RPMI8226 (cell line): Measurements from ENCODE around the gene TMCC1.
A peak's percentile ranks its signal among the peaks of the same experiment; 100 is the strongest.
"Not testable (repeated sequence)": the region's sequence is repeated elsewhere in the genome, so short reads cannot be mapped to it uniquely, and the experiment has no call there.

ENCODE experiments used
- DNase-seq: peaks from one replicate; pipeline ENCODE4 v3.0.0-alpha.2; 2015

The TMCC1 gene

DNA sequence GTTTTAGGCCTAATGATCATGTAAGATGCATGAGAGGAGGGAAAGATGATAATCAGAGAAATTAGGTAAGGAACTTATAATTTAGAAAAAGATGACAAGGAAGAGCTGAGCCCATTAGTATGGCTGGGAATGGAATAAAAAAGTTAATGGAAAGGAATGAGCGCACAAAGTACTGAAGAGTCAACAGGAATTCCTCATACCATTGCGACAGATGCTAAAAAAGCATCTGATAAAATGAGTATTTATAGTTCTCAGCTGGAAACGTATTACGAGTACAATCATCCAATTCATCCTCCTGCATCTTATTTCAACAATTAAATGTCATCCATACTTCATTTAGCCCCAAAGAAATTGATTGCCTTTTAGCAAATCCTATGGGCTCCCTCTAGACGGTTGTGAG, 58.9 kb downstream of the TMCC1 start:
- DNase-seq, result no peak

DNA sequence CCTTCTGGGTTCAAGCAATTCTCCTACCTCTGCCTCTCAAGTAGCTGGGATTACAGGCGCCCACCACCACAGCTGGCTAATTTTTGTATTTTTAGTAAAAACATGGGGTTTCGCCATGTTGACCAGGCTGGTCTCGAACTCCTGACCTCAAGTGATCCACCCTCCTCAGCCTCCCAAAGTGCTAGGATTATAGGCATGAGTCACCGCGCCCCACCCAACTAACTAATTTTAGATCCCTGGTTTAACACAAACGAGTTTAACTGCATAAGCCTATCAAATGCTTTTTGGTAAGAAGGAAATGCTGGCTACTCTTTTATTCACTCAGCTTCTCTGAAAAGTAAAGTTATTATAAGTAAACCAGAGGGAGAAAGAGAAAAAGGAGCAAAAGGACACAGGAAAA, 61.6 kb downstream of the TMCC1 start:
- DNase-seq, result not testable (repeated sequence)

DNA sequence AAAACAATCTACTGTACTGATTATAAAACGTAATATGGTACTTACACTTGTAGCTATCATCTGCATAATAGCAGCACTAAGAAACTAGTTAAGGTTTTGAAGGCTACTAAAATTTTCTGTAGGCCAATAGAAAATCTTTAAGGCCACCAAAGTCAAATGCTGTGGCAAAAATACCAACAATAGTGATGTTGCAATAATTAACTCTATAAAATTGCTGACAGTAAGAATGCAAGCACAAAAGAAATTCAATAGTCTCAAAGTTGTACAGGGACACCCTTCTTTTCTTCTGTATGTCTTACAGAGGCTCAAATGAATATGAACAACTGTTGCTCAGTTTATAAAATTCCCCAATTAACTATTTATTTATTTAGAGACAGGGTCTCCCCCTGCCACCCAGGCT, 62.0 kb downstream of the TMCC1 start:
- no peak for DNase-seq

DNA sequence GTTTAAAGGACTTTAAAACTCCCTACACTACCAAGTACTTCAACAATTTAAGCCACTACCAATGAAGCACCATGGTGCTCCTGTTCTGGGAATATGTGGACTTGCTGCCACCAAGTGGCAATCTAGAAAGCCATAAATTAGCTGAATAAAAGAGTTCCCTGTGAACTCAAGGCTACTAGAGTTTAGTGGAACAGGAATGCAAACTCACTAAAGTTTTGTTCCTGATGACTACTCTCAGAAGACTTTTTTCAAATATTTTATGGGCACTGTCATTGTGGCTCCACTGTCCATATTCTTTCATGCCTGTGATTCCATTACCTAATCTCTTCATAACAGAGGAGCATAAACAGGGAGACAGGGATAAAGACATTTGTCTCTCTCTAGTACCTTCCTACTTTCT, 63.9 kb downstream of the TMCC1 start:
- peak; percentile 59 for DNase-seq

DNA sequence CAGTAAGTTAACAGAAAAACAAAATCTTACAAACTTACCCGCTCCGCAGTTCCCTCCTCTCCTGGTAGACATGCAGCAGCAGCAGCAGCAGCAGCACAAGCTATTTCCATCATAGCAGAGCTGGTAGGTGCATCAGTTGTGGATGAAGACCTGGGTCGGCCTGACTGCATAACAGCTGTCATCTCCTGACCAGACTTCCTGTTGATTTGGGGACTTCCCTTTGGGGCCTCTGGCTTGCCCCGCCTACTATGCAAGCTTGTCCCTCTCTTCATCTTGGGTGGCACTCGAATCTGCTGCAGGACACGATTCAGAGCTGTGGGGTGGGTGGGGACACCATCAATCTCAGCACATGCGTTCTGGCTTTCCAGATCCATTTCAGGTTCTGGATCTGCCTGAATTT, 65.7 kb downstream of the TMCC1 start:
- no peak for DNase-seq

DNA sequence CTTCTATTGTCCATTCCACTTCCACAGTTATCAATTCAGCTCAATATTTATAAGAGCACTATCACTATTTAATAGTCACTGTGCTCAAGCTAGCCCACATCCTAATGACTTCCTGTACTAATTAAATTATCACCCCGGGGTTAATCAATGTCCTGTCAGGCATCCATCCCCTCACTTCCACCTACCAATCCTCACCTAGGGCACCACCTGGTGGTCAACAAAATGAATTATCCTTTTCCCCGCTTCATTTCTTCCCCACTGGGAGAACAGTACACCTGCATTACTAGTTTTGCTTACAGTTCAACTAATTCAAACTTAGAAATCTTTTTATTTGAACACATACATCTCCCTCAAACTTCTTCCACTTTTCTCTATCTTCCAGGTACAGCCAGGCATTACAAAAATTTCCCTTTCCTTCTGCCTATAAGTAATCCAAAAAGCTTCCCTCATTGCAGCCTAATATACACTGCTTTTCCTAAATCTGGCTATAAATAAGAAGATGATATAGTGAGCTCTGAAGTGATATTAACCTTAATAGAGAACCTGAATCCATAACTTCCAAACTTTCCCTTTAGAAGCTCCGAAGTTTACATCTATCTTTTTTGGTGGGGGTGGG, 68.5 kb downstream of the TMCC1 start:
- DNase-seq, result peak; percentile 60

DNA sequence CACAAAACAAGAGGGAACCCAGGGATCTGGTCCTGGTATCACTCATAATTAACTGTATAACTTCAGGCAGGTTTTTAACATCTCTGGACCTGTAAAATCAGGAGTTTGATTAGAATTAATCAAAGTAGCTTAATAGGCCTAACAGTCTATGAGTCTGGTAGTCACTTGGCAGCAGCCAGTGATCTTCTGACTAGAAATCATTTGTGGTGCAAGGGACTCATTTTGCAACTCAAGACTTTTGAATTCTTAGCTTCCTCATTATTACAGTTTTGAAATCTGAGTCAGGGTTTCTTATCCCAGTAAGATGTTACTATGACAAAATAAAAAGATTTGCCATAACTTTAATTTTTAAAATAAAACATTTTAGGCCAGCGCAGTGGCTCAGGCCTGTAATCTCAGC, 70.8 kb downstream of the TMCC1 start:
- DNase-seq, result no peak

DNA sequence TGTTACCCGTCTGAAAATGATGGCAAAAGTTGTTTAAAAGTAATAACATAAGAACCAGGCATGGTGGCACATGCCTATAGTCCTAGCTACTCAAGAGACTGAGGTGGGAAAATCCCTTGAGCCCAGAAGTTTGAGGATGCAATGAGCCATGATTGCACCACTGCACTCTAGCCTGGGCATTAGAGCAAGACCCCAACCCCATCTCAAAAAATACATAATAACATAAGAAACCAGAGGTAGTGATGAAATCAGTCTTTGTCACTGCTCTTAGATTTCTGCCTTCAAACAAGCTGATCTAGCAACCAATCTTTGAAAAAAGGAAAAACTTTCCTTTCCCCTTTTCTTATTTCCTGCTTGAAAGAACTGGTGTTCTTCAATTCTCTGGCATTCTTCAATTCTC, 71.3 kb downstream of the TMCC1 start:
- DNase-seq, result no peak

DNA sequence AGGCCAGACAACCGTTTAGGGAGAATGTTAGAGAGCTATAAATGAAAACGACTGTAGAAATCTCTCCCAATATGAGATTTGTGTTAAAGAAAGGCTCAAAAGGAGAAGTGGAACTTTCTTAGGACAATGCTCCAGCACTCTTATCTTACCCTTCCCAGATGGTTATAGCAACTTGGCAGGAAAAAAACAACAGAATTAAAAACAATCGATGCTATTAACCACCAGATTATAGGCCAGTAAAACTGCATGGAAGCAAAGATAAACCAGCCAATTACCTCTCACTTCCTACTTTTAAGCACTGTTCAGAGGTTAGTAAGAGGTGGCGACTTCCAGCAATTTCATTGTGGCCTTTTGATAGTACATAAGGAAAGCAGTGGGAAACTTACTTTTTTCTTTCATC, 72.9 kb downstream of the TMCC1 start:
- DNase-seq, result no peak

DNA sequence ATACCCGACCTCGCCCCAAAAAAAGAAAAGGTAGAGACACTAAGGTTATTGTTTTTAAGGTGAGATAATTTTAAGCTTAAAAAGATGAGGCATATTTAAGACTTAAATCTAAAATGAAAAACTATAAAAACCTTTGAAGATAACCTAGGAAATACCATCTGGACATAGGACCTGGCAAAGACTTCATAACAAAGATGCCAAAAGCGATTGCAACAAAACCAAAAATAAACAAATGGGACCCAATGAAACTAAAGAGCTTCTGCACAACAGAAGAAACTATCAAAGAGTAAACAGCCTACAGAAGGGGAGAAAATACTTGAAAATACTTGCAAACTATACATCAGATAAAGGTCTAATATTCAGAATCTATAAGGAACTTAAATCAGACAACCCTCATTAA, 80.9 kb downstream of the TMCC1 start:
- no peak for DNase-seq

DNA sequence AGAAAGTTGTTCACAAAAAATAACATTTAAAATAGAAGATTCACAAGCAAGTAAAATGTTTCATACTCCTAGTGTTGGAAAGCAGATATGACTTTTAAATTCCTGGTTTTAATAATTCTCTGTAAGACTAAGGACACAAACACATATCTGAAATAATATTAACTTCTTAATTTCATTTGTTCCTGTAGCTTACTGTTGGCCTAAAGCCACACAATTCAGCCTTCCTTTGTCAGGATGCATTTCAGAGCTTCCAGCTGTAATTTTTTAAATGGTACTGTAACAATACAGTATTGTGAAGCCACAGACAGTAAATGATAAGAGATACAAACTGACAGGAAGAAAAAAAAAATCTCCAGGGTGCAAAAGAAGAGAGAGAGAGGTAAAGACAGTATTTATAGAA, 84.2 kb downstream of the TMCC1 start:
- no peak for DNase-seq

DNA sequence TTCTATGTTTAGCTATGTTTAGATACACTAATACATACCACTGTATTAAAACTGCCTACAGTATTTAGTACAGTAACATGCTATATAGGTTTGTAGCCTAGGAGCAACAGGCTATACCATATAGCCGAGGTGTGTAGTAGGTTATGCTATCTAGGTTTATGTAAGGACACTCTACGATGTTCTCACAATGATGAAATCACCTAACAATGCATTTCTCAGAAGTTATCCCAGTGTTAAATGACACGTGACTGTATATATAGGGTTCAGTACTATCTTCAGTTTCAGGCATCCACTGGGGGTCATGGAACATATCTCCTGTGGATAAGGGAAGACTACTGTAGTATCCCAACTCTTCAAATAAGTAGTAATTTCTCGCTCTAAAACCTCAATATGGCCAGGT, 97.4 kb downstream of the TMCC1 start:
- DNase-seq, result no peak

DNA sequence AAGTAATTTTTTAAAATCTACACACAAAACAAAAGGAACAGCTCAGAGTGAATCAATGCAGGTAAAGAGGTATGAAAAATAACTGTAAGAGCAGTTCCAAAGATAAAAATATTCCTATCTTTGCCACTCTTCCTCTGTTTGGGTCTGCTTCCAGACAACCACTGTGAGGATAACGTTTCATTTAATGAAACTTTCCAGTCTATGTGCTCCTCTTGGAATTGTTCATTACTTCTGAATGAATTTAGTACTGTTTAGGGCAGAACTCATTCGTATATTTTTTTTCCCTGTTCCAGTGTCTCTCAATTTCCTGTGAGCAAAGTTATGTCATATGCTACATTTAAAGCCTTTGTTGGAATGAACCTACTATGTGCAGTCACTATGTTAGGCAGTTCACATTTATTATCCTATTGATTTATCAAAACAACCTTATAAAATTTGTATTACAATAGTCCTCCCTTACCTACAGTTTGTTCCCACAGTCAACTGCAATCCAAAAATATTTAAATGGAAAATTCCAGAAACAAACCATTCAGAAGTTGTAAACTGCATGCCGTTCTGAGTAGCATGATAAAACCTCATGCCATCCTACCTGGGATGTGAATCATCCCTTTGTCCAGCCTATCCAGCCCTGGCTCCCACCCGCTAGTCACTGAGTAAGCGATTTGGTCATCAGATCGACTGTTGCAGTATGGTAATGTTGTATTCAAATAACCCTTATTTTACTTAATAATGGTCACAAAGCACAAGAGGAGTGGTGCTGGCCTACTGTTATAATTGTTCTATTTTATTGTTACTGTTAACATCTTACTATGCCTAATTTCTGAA, 98.1 kb downstream of the TMCC1 start:
- no peak for DNase-seq

DNA sequence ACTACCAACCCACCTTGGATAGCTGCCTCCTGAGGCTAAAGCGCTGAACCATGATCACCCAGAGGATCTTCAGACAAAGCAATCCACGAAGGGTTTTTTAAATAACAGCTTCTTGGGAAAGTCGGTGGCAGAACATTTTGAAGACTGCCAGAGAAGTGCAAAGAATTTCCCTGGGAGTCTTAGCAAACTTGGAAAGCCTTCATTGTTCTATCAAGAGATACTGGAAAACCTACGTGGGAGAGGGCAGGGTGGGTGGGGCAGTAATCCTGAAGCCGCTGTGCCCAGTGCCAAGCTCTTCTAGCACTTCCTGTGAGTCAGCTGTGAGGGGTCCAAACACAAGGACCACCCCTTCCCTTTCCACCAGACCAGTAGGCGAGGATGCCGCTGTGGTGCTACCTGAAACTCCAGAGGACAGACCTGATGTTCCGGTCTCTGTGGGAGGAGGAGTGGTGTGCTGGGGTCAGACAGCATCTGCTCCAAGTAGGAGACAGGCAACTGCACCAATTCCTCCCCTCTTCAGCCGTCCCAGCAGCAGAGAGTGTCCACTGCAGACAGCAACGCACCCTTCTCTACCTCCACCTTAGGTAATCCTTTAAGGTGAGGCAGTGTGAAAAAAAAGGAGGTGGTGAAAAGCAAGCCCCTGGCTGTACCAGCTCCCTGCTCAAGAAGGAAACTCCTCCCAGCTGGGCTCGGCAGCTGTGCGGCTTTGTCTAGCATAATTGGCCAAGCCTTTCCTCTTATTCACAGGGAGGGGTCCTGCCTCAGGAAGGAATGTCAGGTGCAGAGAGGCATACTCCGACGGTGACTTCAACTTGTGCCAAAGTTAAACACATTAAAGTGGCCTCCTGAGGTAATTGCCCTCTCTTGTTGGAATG, 99.0 kb downstream of the TMCC1 start:
- DNase-seq, result no peak

DNA sequence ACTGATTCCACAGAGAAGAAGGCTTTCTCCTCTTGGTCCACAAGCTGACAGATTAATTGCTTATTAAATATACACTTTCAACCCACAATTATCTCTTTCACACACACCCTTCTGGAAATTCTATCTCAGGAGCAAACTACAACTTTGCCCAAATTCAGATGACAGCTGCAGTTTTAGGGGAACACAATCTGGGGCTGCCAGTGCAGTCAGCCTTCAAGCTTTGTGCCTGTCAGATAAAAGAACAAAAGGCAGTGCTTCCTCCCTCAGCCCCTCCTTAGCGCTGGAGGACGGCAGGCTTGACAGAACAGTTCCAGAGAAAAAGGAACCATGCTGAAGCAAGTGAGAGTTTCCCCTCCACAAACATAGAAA, 99.6 kb downstream of the TMCC1 start:
- no peak for DNase-seq

DNA sequence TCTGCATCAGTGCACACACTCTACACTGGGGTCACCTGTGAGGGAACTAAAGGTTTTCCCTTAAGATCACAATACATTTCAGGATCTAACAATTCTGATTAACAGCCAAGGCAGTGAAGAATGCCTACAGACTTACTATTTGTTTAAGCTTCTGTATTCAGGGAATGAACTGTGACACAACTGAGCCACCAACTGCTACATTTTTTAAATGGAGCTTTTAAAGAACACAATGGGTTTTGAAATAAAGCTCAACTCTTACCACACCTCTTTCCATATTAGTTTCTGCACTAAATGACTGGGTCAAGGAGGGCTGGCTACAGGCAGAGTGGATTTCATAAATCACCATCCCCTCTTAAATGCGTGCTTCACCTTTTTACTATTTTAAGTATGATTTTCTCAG, 100.2 kb downstream of the TMCC1 start:
- no peak for DNase-seq

DNA sequence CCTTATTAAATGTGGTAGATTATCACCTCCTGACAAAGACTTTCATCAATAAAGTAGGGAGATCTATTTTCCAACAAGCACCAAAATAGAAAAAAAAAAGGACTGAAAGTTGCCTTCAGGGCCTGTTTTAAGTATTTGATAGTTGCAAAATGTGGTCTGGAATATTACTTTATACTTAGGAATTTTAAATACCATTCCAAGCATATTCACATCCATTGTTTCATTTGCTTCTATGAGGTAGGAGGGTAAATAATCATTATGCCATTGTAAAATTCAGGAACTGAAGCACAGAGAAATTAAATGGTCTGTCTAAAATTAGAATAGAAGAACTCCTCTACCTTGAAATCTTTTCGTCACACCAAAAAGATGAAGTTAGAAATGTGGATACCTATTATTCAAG, 110.0 kb downstream of the TMCC1 start:
- DNase-seq, result no peak

DNA sequence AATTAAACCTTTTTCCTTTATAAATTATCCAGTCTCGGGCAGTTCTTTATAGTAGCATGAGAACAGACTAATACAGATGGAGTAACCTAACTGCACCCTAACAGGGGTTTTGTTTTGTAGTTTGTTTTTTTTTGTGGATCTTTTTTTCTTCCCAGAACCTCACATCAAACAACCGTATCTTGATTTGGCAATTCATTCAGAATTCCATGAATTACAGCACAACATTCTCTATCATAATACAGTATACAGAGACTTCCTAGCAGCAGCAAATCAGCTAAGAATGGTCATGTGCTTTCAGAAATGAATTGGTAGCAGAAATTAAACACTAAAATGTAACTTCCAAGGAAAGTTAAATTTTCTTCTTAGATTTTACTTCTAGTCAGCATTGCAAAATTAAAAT, 114.6 kb downstream of the TMCC1 start:
- no peak for DNase-seq

DNA sequence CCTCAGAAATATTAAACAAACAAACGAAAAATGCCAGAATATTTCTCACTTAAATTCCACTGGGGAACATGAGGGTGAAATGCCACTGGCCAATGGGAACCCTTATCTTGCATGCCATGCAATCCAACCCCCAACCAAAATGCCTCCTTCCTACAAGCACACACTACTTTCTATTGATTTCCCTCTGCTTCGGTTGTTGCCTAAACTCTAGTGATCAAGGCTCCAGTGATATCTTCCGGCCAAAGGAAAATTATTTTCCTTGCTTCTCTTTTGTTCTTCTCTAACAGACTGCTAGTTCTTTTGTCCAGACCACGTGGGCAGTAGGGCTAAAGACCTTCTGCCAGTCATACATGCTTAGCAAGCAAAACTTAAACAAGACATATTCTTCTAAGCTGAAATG, 115.7 kb downstream of the TMCC1 start:
- DNase-seq, result no peak

DNA sequence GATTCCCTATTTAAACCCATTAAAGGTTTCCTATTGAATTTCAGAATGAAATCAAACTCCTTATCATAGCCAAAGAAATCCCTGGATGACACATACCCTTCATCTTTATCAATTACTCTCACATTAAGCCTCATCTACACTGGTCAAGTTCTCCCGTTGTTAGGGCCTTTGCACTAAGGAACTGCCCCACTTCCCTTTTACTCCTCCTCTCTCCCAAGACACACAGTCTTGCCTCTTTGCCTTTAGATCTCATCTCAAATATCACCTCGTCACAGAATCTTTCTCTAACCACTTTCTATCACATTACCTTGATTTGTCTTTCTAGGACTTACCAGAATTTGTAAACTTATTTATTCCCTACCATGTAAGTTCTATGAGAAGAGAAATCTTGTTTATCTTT, 117.6 kb downstream of the TMCC1 start:
- DNase-seq, result no peak

DNA sequence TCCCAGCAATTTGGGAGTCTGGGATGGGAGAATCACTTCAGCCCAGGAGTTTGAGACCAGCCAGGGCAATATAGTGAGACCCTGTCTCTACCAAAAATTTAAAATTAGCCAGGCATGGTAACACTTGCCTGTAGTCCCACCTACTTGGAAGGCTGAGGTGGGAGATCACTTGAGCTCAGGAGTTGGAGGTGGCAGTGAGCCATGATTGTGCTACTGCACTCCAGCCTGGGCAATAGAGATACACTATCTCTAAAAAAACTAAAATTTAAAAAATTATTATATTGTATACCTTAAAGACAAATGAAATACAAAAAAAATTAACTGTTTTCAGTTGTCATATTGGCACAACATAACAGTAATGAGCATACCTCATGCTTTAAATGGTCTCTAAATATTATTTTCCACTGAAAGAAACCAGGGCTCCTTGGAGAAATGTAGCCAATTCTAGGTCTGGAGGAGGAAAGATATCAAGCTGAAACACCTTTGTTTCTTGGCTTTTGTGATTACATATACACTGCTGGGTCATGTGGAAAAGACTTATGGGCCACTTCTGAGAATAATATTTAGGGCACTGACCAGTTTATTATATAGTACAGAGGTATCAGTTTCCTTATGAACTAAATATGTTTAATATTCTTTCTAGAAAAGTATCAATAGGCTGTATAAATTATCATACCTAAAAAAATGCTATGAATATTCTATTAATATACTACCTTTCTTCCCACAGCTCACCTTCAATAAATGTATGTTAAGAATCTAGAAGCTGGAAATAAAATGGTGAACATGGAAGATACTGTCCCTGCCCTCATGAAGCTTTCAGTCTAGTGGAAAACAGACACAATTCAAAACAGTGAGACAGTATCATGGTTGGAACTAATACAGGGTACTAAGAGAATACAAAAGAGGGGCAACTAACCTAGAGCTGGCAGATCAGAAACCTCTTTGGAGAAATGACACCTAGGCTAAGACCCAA, 119.5 kb downstream of the TMCC1 start:
- no peak for DNase-seq

DNA sequence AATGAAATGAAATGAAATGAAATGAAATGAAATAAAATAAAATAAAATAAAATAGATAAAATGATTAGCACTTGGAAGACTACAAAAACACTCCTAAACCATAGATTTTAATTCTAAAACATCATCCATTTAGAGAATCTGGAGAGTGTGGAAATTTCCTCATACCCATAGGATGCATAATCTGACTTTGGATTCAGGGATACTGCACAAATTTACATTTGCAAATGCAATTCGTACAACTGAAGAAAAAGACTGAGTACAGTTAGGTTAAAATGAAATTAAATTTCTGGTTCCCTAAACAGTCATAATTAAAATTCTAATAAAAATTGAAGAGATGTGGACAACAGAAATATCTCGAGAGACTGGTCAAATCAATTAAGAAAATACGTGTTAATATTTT, 122.9 kb downstream of the TMCC1 start:
- DNase-seq, result no peak

DNA sequence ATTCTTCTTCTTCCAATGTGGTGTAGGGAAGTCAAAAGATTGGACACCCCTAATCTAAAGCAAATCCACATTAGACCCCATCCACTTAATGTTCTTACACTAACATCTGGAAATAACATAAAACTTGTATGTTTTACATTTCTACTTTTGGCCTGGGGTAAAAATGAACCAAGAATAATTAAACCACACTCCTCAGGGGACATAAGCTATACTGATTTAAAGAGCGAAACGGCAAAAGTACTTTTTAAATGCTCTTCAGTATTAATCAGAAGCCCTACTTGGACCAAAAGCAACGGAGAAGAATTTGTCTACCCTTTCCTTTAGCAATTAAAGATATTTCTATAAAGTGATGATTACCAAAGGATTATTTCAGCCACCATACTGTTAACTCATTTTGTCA, 123.9 kb downstream of the TMCC1 start:
- DNase-seq, result no peak
